ENCODE data around the gene APLF.
A peak's percentile ranks its signal among the peaks of the same experiment; 100 is the strongest.

APLF gene, protein sequence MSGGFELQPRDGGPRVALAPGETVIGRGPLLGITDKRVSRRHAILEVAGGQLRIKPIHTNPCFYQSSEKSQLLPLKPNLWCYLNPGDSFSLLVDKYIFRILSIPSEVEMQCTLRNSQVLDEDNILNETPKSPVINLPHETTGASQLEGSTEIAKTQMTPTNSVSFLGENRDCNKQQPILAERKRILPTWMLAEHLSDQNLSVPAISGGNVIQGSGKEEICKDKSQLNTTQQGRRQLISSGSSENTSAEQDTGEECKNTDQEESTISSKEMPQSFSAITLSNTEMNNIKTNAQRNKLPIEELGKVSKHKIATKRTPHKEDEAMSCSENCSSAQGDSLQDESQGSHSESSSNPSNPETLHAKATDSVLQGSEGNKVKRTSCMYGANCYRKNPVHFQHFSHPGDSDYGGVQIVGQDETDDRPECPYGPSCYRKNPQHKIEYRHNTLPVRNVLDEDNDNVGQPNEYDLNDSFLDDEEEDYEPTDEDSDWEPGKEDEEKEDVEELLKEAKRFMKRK

GRCh38 chr2:68467077-68467960 is at the start of gene APLF, which contains the start of gene FBXO48:
Gene APLF (plus strand): TSS chr2:68467585. CDS start chr2:68467732, 147 bp downstream.
Gene FBXO48 (minus strand): TSS chr2:68467294. CDS start chr2:68465145, 2,149 bp downstream.
- in situ Hi-C loops (cut with HindIII; ENCODE audit: low pct_ligation_motif_present, low pct_unique_long_range_greater_than_20kb, low sequenced_read_pairs) = no loop called here
- peak; percentile 100 for DNase-seq

DNA sequence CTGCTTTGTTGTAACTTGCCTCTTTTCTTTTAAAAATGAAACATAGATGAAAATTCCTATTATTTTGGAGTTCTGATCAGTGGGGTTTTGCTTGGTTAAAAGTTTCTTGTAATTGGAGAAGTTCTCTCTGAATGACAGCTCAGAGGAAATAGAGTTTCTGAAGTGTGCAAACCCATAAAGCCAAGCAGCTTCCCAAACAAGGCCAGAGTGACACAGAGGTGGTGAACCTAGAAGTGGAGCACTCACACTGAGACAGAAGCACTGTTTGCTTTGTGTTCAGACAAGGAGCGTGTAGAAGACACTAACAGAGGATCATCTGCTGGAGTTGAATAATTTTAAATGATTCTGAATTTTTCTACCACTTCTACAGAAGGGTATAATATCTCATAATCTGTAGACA is 49.5 kb upstream of the APLF start:
- no peak for DNase-seq
- in situ Hi-C loops (cut with HindIII; ENCODE audit: low pct_ligation_motif_present, low pct_unique_long_range_greater_than_20kb, low sequenced_read_pairs) = no loop called here

DNA sequence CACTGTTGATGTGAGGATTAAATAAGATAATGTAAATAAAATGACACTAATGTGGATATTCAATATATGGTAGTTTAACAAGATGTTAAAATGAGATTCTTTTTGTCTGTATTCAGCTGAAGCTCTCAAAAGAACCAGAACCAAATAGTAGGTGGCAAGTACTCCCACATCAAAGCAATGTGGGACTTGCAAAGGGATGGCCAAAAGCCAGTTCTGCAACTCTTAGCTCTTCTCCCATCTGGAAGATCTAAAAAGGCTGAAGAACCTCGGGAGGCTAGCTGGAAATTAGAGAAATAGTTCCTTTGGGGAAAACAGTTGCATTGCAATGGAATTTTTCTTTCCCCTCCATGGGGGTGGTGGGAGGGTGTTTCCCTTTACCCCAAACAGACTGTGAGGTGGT is 49.0 kb upstream of the APLF start:
- in situ Hi-C loops (cut with HindIII; ENCODE audit: low pct_ligation_motif_present, low pct_unique_long_range_greater_than_20kb, low sequenced_read_pairs) = no loop called here
- no peak for DNase-seq

DNA sequence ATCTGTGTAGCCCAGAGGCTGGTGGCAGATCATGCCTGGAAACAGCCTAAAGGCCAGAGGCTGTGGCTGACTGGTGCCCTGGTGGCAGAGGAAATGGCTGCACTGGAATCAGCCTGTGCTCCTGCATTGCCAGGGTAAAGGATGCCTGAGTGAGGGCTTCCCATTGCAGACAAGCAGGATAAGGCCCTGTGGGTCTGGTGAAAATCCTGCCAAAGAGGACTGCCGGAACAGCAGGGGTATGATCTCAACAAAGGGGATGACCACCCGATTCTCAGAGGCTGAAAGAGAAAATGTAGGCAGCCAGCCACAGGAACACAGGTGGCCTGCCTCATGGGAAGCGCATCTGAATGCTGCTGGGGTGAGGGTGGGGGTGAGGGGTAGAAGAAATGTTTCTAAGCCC is 48.5 kb upstream of the APLF start:
- DNase-seq = no peak
- in situ Hi-C loops (cut with HindIII; ENCODE audit: low pct_ligation_motif_present, low pct_unique_long_range_greater_than_20kb, low sequenced_read_pairs) = no loop called here

GRCh38 chr2:68420254-68420910 is 47.0 kb upstream of the APLF start:
- DNase-seq = no peak
- in situ Hi-C loops (cut with HindIII; ENCODE audit: low pct_ligation_motif_present, low pct_unique_long_range_greater_than_20kb, low sequenced_read_pairs) = no loop called here

GRCh38 chr2:68423966-68424650 is 43.3 kb upstream of the APLF start:
- no peak for DNase-seq
- in situ Hi-C loops (cut with HindIII; ENCODE audit: low pct_ligation_motif_present, low pct_unique_long_range_greater_than_20kb, low sequenced_read_pairs) = no loop called here

- DNase-seq = no peak
- in situ Hi-C loops (cut with HindIII; ENCODE audit: low pct_ligation_motif_present, low pct_unique_long_range_greater_than_20kb, low sequenced_read_pairs) = no loop called here
Observed at GRCh38 chr2:68425503-68425902, 41.9 kb upstream of the APLF start.

GRCh38 chr2:68426446-68426845 is 40.9 kb upstream of the APLF start:
- in situ Hi-C loops (cut with HindIII; ENCODE audit: low pct_ligation_motif_present, low pct_unique_long_range_greater_than_20kb, low sequenced_read_pairs) = no loop called here

GRCh38 chr2:68426848-68427579 is 40.4 kb upstream of the APLF start:
- no peak for DNase-seq
- in situ Hi-C loops (cut with HindIII; ENCODE audit: low pct_ligation_motif_present, low pct_unique_long_range_greater_than_20kb, low sequenced_read_pairs) = no loop called here

More at GRCh38 chr2:68426446-68426845, 40.9 kb upstream of the APLF start:
- DNase-seq = no peak

GRCh38 chr2:68428126-68428525 is 39.3 kb upstream of the APLF start:
- no peak for DNase-seq
- in situ Hi-C loops (cut with HindIII; ENCODE audit: low pct_ligation_motif_present, low pct_unique_long_range_greater_than_20kb, low sequenced_read_pairs) = no loop called here

DNA sequence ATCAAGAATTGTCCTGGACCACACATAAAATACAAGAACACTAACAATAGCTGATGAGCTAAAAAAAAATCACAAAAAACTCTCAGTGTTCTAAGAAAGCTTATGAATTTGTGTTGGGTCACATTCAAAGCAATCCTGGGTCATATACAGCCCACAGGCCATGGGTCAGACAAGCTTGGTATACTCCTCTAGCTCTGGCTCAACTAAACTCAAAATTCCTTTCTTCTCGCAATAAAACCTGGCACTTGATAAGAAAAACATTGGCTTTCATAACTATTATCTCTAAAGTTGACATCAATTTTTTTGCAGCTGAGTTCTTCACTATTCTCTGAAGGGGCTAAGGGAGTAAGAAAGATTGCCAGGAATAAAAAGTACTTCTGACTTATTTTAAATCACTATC is 38.6 kb upstream of the APLF start:
- in situ Hi-C loops (cut with HindIII; ENCODE audit: low pct_ligation_motif_present, low pct_unique_long_range_greater_than_20kb, low sequenced_read_pairs) = no loop called here
- no peak for DNase-seq

GRCh38 chr2:68429311-68429826 is 38.0 kb upstream of the APLF start:
- in situ Hi-C loops (cut with HindIII; ENCODE audit: low pct_ligation_motif_present, low pct_unique_long_range_greater_than_20kb, low sequenced_read_pairs) = no loop called here
- no peak for DNase-seq

GRCh38 chr2:68431316-68431972 is 35.9 kb upstream of the APLF start:
- DNase-seq = no peak
- in situ Hi-C loops (cut with HindIII; ENCODE audit: low pct_ligation_motif_present, low pct_unique_long_range_greater_than_20kb, low sequenced_read_pairs) = no loop called here

- in situ Hi-C loops (cut with HindIII; ENCODE audit: low pct_ligation_motif_present, low pct_unique_long_range_greater_than_20kb, low sequenced_read_pairs) = no loop called here
Observed at GRCh38 chr2:68432696-68433658, 34.4 kb upstream of the APLF start.

DNA sequence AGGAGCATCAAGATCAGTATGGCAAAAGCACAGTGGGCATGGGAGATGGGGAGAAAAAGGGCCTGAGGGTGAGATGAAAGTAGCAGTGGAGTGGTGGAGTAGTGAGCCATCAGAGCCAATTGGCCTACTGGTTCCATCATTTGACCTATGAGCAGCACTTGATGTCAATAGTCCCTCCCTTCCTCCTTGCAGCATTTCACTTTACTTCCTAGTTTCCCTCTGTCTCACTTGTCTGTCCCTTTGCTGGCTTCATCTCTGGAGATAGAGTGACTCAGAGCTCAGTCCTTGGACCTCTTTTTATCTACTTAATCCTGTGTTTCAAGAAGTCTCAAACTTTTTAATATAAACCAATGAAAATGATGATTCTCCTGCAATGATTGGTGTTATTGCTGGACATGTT is 32.4 kb upstream of the APLF start:
- DNase-seq = no peak
- in situ Hi-C loops (cut with HindIII; ENCODE audit: low pct_ligation_motif_present, low pct_unique_long_range_greater_than_20kb, low sequenced_read_pairs) = no loop called here

More at GRCh38 chr2:68432696-68433658, 34.4 kb upstream of the APLF start:
- no peak for DNase-seq

DNA sequence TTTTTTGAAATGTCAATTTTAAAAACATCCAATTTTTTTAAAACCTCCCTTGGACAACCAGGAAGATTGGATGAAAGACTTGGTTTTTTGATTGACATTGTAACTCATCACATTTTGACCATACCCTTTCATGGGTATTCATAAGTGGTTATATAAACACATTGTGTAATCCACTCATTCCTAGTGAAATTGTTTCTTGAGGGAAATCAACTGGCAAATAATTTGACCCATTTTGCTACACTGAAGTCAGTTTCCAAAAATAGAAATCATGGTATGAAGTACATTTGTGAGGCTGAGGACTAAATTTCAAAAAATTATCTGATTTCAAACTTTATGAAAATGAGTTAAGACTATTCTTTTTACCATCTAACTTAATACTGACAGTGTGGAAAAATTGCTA is 31.8 kb upstream of the APLF start:
- DNase-seq = no peak
- in situ Hi-C loops (cut with HindIII; ENCODE audit: low pct_ligation_motif_present, low pct_unique_long_range_greater_than_20kb, low sequenced_read_pairs) = no loop called here

All from ACHN (cell line).